Endothelial cell of umbilical vein (primary cell): ENCODE measurements around the gene COMMD7. TPM values are rescaled to one million over a fixed set of nuclear protein-coding genes. Genes with fewer than 3 reads are reported as not detected.

Experiments
- BruUV-seq: library from RNA; stranded (reverse); fragments of 400-500 nt; replicated peaks from 2 replicates; lab custom pipeline; 2021; lab: Mats Ljungman, UMichigan
- CTCF ChIA-PET: fragments of 300-600, 350-600 bp; sonication (Branson Sonifier 250); formaldehyde crosslinking; loops from one replicate; lab custom pipeline; 2021; ENCODE audit warnings: antibody characterized with exemption, inconsistent platforms; lab: Charles Lee
- POLR2A ChIA-PET: fragments of 300-600, 350-600 bp; sonication (Branson Sonifier 250); formaldehyde crosslinking; loops from one replicate; lab custom pipeline; 2021; ENCODE audit warnings: antibody characterized with exemption, inconsistent platforms; lab: Charles Lee
- DNase-seq: peaks from one replicate; pipeline ENCODE4 v3.0.0-alpha.2; 2011; ENCODE audit warnings: low read depth, low spot score
- FAIRE-seq: peaks from 2 replicates; lab custom pipeline; 2011; peaks lifted over from hg19 to GRCh38; lab: Jason Lieb, UNC
- H2AFZ ChIP-seq: 2 replicates; pipeline ENCODE4 v1.6.0; 2012; ENCODE audit warnings: low read depth, low read length, control low read depth, inconsistent platforms
- H3K27ac ChIP-seq: 2 replicates; pipeline ENCODE4 v1.5.1; 2011; ENCODE audit warnings: low read depth, mild to moderate bottlenecking, control low read depth, low read length, moderate library complexity; ENCODE audit not compliant: insufficient read depth
- H3K27me3 ChIP-seq, 2 experiments: 2 replicates each; pipeline versions ENCODE4 v1.6.0 to v1.6.1; 2011; ENCODE audit warnings: low read length in 2 of 2, mixed read lengths in 1 of 2; ENCODE audit not compliant: control insufficient read depth in 2 of 2, insufficient read depth in 2 of 2
- H3K36me3 ChIP-seq, 2 experiments: 2 replicates in 1 of 2; 3 replicates in 1 of 2; pipeline ENCODE4 v1.5.1; 2011; ENCODE audit warnings: low read length in 2 of 2, mild to moderate bottlenecking in 1 of 2, moderate library complexity in 1 of 2; ENCODE audit not compliant: control insufficient read depth in 2 of 2, insufficient read depth in 2 of 2; ENCODE audit errors: extremely low read depth in 1 of 2
- H3K4me1 ChIP-seq: 3 replicates; pipeline ENCODE4 v1.5.1; 2011; ENCODE audit warnings: mild to moderate bottlenecking, low read length; ENCODE audit not compliant: control insufficient read depth, insufficient read depth; ENCODE audit errors: extremely low read depth
- H3K4me2 ChIP-seq: 2 replicates; pipeline ENCODE4 v1.6.1; 2011; ENCODE audit warnings: low read length, control low read depth, mixed read lengths; ENCODE audit not compliant: insufficient read depth
- H3K4me3 ChIP-seq, 3 experiments: fragments of 200-600 bp in 1 of 3; sonication (generic), shearing (Covaris generic) in 1 of 3; replicated peaks in 1 of 3; 2 replicates each; pipeline ENCODE4 v1.5.1; 2011 to 2016; ENCODE audit warnings: control low read depth in 3 of 3, low read length in 3 of 3, mild to moderate bottlenecking in 2 of 3, inconsistent platforms in 1 of 3, low read depth in 1 of 3, moderate library complexity in 1 of 3; ENCODE audit not compliant: insufficient read depth in 1 of 3
- H3K79me2 ChIP-seq: 2 replicates; pipeline ENCODE4 v1.6.0; 2012; ENCODE audit warnings: low read length, inconsistent platforms; ENCODE audit not compliant: control insufficient read depth, insufficient read depth
- H3K9ac ChIP-seq: replicated peaks from 2 replicates; pipeline ENCODE3; 2011; ENCODE audit warnings: low read length, control low read depth; ENCODE audit not compliant: insufficient read depth; ENCODE audit errors: extremely low read depth
- H3K9me1 ChIP-seq: replicated peaks from 3 replicates; pipeline ENCODE4 v1.6.0; 2011; ENCODE audit warnings: mild to moderate bottlenecking, low read length; ENCODE audit not compliant: control insufficient read depth, insufficient read depth; ENCODE audit errors: extremely low read depth
- H3K9me3 ChIP-seq: replicated peaks from 2 replicates; pipeline ENCODE4 v1.5.1; 2012; ENCODE audit warnings: low read length, inconsistent platforms; ENCODE audit not compliant: control insufficient read depth, insufficient read depth
- H4K20me1 ChIP-seq: replicated peaks from 2 replicates; pipeline ENCODE3; 2011; ENCODE audit warnings: mild to moderate bottlenecking, low read length; ENCODE audit not compliant: control insufficient read depth, insufficient read depth; ENCODE audit errors: extremely low read depth
- CTCF ChIP-seq, 2 donors: IDR thresholded peaks; 1 replicate in 1 of 2; 2 replicates in 1 of 2; pipeline ENCODE4 v1.5.1; 2011; ENCODE audit warnings: low read length in 2 of 2, mild to moderate bottlenecking in 2 of 2, moderate library complexity in 2 of 2, control low read depth in 1 of 2, inconsistent platforms in 1 of 2, low read depth in 1 of 2; ENCODE audit not compliant: insufficient read depth in 1 of 2; ENCODE audit errors: extremely low read depth in 1 of 2
- EZH2 ChIP-seq: IDR thresholded peaks from 2 replicates; pipeline ENCODE4 v1.6.1; 2012; ENCODE audit warnings: borderline replicate concordance, low read depth, mild to moderate bottlenecking, moderate library complexity, low read length, inconsistent platforms; ENCODE audit not compliant: severe bottlenecking
- FOS ChIP-seq: IDR thresholded peaks from 2 replicates; pipeline ENCODE4 v1.6.1; 2011; ENCODE audit warnings: mild to moderate bottlenecking, low read length, moderate library complexity, borderline replicate concordance; ENCODE audit not compliant: insufficient read depth
- GATA2 ChIP-seq: IDR thresholded peaks from 2 replicates; pipeline ENCODE4 v1.7.0; 2011; ENCODE audit warnings: low read depth, mild to moderate bottlenecking, moderate library complexity, mixed read lengths, low read length; ENCODE audit not compliant: insufficient read length, insufficient read depth
- JUN ChIP-seq: IDR thresholded peaks from 2 replicates; pipeline ENCODE4 v1.6.1; 2011; ENCODE audit warnings: borderline replicate concordance, low read depth; ENCODE audit not compliant: insufficient read length, insufficient read depth
- MAX ChIP-seq: IDR thresholded peaks from 2 replicates; pipeline ENCODE4 v1.6.1; 2011; ENCODE audit not compliant: insufficient read depth, insufficient read length
- MYC ChIP-seq: IDR thresholded peaks from one replicate; pipeline ENCODE4 v1.6.1; 2011; ENCODE audit warnings: mild to moderate bottlenecking, low read depth, low read length
- POLR2A ChIP-seq: IDR thresholded peaks from 2 replicates; pipeline ENCODE4 v1.6.1; 2012; ENCODE audit warnings: low read depth, mild to moderate bottlenecking, control low read depth, low read length
- POLR2AphosphoS5 ChIP-seq: IDR thresholded peaks from 2 replicates; pipeline ENCODE4 v1.6.1; 2012; ENCODE audit warnings: low read depth, mild to moderate bottlenecking, control low read depth, low read length, moderate library complexity; ENCODE audit not compliant: insufficient read depth
- dilution Hi-C: fragments of 300-500 bp; cut with MboI; formaldehyde crosslinking; loops from one replicate; pipeline ENCODE4 v1.15.0; 2019; ENCODE audit warnings: low sequenced_read_pairs; ENCODE audit not compliant: extremely low pct_ligation_motif_present
- intact Hi-C: fragments of 100-400 bp; cut with micrococcal nuclease; formaldehyde crosslinking; loops from one replicate; pipeline ENCODE4 v1.10.0; 2022
- polyA plus RNA-seq, 4 experiments: library from polyadenylated mRNA; depleted of rRNA in 3 of 4; stranded (reverse) in 3 of 4; unstranded in 1 of 4; fragments of >200 nt; gene quantifications; 2 replicates each; pipeline versions ENCODE4 v1.2.1 to v1.2.3, GENCODE V29; 2011 to 2012; ENCODE audit warnings: missing spikeins in 1 of 4
- total RNA-seq: library from RNA; stranded (reverse); gene quantifications from 2 replicates; pipeline ENCODE4 v1.2.3, GENCODE V29; 2021

COMMD7 gene
- total and polyA plus RNA-seq, 2 donors (not counting 3 experiments of a cell fraction or from before 2014, with no cell fraction given): 58.8 to 72.9 TPM

GRCh38 chr20:32682508-32682987, 60.7 kb downstream of the COMMD7 start:
- no peaks in the 10 kb centered on the region for H3K27me3 ChIP-seq
- intact Hi-C loops (no loop called here), dilution Hi-C loops (no loop called here)
- no peak overlapping the region for H3K4me3 ChIP-seq
- H3K27ac ChIP-seq: no peak overlapping the region
- no peak overlapping the region for H3K9ac ChIP-seq
- no peaks in the 10 kb centered on the region for H3K79me2 ChIP-seq
- no peaks in the 10 kb centered on the region for H3K9me3 ChIP-seq
- no peak for FAIRE-seq
- no peaks in the 10 kb centered on the region for H3K9me1 ChIP-seq
- no peak overlapping the region for H2AFZ ChIP-seq
- no TSS peak for BruUV-seq
- no peak for TF ChIP-seq JUN
- TF ChIP-seq GATA2: no peak
- TF ChIP-seq FOS: no peak
- TF ChIP-seq MAX: no peak
- no peak for TF ChIP-seq CTCF (IDR thresholded peaks at IDR 0.05; ENCODE audit: extremely low read depth in 1 of 2, insufficient read depth in 1 of 2, low read depth in 1 of 2, low read length in 2 of 2)
- TF ChIP-seq MYC: no peak
- TF ChIP-seq POLR2A: no peak
- TF ChIP-seq EZH2: no peak
- TF ChIP-seq POLR2AphosphoS5: no peak
- peaks cover 11% of the 10 kb centered on the region for H3K4me1 ChIP-seq
- ChIA-PET POLR2A (no interaction called here), CTCF (interaction anchor here (0.6 to 3.2 kb wide), 2 partner anchors 68 to 96 kb away, joined by 3 to 21 read pairs; no protein-coding TSS in a partner anchor)
- H3K36me3 ChIP-seq: no peaks in the 10 kb centered on the region
- DNase-seq: no peak
- H4K20me1 ChIP-seq: no peaks in the 10 kb centered on the region
- H3K4me2 ChIP-seq: no peak overlapping the region
